ENCODE results near the gene ANAPC5.
A peak's percentile ranks its signal among the peaks of the same experiment; 100 is the strongest.
"Not testable (repeated sequence)": the region's sequence is repeated elsewhere in the genome, so short reads cannot be mapped to it uniquely, and the experiment has no call there.

Gene ANAPC5

DNA sequence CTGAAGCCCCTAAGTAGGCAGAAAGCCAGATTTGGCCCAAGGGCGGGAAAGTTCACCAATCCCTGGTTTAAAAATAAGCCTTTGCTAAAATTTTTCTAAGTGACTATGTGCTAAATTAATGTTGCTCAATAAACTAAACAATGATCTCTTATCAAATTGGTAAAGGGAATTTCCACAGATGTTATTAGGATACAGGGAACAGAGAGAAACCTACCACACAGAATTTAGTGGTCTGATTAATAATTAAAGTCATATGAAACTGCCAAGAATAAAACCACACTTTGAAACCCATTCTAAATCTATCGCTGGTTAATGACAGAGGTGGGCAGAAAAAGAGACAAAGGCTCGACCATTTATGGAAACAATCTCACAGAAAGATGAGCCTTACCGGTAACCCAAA, 22.0 kb downstream of the ANAPC5 start:
- Histone ChIP-seq H3K27me3 (ENCODE audit: insufficient read depth, insufficient read length) (no peaks in the 10 kb centered on the region), H3K9me3 (ENCODE audit: insufficient read depth, low read length) (no peaks in the 10 kb centered on the region), H3K4me3 (ENCODE audit: insufficient read length, low read depth) (no peak overlapping the region), H3K4me1 (ENCODE audit: insufficient read depth, insufficient read length) (no peaks in the 10 kb centered on the region), H3K36me3 (ENCODE audit: insufficient read depth, insufficient read length, low read length) (peaks cover 88% of the 10 kb centered on the region), H3K9ac (ENCODE audit: insufficient read length, low read depth) (no peak overlapping the region)
- DNase-seq (ENCODE audit: low read depth, low spot score): no peak
- TF ChIP-seq SUZ12 (IDR thresholded peaks at IDR 0.05; ENCODE audit: extremely low read depth, insufficient read depth, insufficient read length) (no peak), ZNF274 (IDR thresholded peaks at IDR 0.05; ENCODE audit: low read depth, low read length) (no peak), YY1 (IDR thresholded peaks at IDR 0.05; ENCODE audit: insufficient read depth, insufficient read length) (no peak)

DNA sequence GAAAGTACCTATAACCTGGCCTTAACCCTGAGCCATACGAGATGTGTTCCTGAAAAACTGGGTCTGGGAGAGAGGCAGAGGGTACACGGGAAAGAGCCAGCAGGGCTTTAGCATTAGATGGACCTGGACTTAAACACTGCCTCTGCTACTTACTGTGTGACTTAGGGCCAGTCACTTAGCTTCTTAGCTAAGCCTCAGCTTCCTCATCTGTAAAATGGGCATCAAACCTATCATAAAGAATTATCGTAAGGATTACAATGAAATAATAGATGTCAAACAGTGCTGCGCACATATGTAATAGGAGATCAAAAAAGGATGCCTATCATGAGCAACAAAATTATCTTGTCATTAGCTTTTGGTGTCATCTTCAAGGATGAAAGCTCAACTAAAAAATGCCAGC, 23.6 kb downstream of the ANAPC5 start:
- Histone ChIP-seq H3K36me3 (ENCODE audit: insufficient read depth, insufficient read length, low read length) (peaks cover 91% of the 10 kb centered on the region), H3K9me3 (ENCODE audit: insufficient read depth, low read length) (no peaks in the 10 kb centered on the region), H3K4me1 (ENCODE audit: insufficient read depth, insufficient read length) (no peaks in the 10 kb centered on the region), H3K4me3 (ENCODE audit: insufficient read length, low read depth) (no peak overlapping the region), H3K27me3 (ENCODE audit: insufficient read depth, insufficient read length) (no peaks in the 10 kb centered on the region), H3K9ac (ENCODE audit: insufficient read length, low read depth) (no peak overlapping the region)
- TF ChIP-seq ZNF274 (IDR thresholded peaks at IDR 0.05; ENCODE audit: low read depth, low read length) (no peak), SUZ12 (IDR thresholded peaks at IDR 0.05; ENCODE audit: extremely low read depth, insufficient read depth, insufficient read length) (no peak), YY1 (IDR thresholded peaks at IDR 0.05; ENCODE audit: insufficient read depth, insufficient read length) (no peak)
- DNase-seq (ENCODE audit: low read depth, low spot score): no peak

DNA sequence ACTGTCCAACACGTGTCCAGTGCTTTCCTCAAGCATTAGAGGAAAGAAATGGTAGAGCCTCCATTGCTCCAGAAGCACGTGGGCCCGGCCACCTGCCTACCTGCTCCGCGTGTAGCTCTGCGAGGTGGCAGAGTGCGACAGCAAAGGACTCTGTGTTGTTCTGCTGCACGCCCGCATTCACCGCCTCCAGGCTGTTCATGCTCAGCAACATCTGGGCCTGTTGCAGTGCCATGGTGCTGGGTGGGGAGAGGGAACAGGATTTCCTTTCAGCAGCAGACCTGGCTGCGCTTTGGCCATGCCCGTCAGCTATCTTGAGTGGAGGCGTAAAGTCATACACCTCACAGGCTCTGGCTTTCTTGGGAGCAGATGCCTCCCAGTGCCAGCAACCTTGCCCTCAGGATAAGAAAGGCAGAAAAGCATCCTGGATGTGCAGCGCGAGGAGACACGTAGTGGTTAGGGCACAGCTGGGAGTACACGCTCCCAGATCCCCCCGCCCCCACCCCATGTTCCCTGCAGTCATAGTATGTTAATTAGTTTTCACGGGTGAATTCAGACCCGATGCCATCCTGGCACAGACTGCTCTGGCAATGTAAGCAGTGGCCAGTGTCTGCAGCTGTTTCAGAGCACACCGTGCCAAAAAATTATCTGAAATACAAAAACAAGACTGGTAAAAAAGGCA, 25.1 kb downstream of the ANAPC5 start:
- no peak overlapping the region for H3K4me3 ChIP-seq (ENCODE audit: insufficient read length, low read depth)
- TF ChIP-seq ZNF274 (IDR thresholded peaks at IDR 0.05; ENCODE audit: low read depth, low read length) (no peak), YY1 (IDR thresholded peaks at IDR 0.05; ENCODE audit: insufficient read depth, insufficient read length) (no peak), SUZ12 (IDR thresholded peaks at IDR 0.05; ENCODE audit: extremely low read depth, insufficient read depth, insufficient read length) (no peak)
- no peaks in the 10 kb centered on the region for H3K4me1 ChIP-seq (ENCODE audit: insufficient read depth, insufficient read length)
- peaks cover 90% of the 10 kb centered on the region for H3K36me3 ChIP-seq (ENCODE audit: insufficient read depth, insufficient read length, low read length)
- DNase-seq (ENCODE audit: low read depth, low spot score): no peak
- H3K9me3 ChIP-seq (ENCODE audit: insufficient read depth, low read length): no peaks in the 10 kb centered on the region
- no peak overlapping the region for H3K9ac ChIP-seq (ENCODE audit: insufficient read length, low read depth)
- no peaks in the 10 kb centered on the region for H3K27me3 ChIP-seq (ENCODE audit: insufficient read depth, insufficient read length)

DNA sequence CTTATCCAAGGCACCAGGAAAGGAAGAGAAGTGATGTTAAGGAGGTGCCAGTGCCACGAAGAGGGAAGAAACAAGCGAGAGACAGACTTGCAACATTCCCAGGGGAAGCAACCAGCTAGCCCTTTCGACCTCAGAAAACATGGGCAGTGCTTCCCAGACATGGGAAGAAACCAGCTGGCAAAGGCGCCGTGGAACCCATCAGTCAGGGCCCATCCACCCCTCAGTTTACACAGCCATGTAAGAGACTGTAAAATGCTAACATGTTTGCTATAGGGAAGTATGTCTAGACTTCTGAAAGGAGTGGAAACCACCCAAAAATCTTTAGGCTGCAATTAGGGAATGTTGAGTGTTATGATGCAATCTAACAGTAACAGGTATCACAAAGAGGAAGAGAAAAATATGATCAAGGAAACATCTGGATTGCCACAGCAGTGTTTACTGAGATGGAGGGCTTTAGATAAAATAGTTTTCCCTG, 26.3 kb downstream of the ANAPC5 start:
- Histone ChIP-seq H3K9me3 (ENCODE audit: insufficient read depth, low read length) (no peaks in the 10 kb centered on the region), H3K36me3 (ENCODE audit: insufficient read depth, insufficient read length, low read length) (peaks cover 78% of the 10 kb centered on the region), H3K4me3 (ENCODE audit: insufficient read length, low read depth) (no peak overlapping the region), H3K27me3 (ENCODE audit: insufficient read depth, insufficient read length) (no peaks in the 10 kb centered on the region), H3K9ac (ENCODE audit: insufficient read length, low read depth) (no peak overlapping the region), H3K4me1 (ENCODE audit: insufficient read depth, insufficient read length) (no peaks in the 10 kb centered on the region)
- TF ChIP-seq SUZ12 (IDR thresholded peaks at IDR 0.05; ENCODE audit: extremely low read depth, insufficient read depth, insufficient read length) (no peak), ZNF274 (IDR thresholded peaks at IDR 0.05; ENCODE audit: low read depth, low read length) (no peak), YY1 (IDR thresholded peaks at IDR 0.05; ENCODE audit: insufficient read depth, insufficient read length) (no peak)
- DNase-seq (ENCODE audit: low read depth, low spot score): no peak

DNA sequence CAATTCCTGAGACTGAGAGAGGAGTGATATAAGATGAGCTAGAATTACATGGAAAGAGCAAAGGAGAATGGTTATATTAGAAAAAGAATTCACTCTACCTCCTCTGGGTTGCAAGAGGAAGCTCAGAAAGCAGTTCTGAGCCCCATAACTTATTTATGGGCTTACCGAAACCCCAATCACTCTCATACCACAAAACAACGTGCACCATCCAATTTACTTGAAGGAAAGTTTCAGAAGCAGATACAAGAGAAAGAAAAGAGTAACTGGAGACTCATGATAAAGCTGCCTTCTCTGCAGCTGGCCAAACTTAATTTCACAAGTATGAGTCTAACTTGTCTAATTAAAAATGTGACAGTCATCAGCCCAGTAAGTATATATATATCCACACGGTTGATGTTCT, 28.3 kb downstream of the ANAPC5 start:
- DNase-seq (ENCODE audit: low read depth, low spot score): no peak
- peaks cover 74% of the 10 kb centered on the region for H3K36me3 ChIP-seq (ENCODE audit: insufficient read depth, insufficient read length, low read length)
- no peak overlapping the region for H3K4me3 ChIP-seq (ENCODE audit: insufficient read length, low read depth)
- no peak overlapping the region for H3K9ac ChIP-seq (ENCODE audit: insufficient read length, low read depth)
- H3K4me1 ChIP-seq (ENCODE audit: insufficient read depth, insufficient read length): no peaks in the 10 kb centered on the region
- H3K9me3 ChIP-seq (ENCODE audit: insufficient read depth, low read length): no peaks in the 10 kb centered on the region
- TF ChIP-seq ZNF274 (IDR thresholded peaks at IDR 0.05; ENCODE audit: low read depth, low read length) (no peak), SUZ12 (IDR thresholded peaks at IDR 0.05; ENCODE audit: extremely low read depth, insufficient read depth, insufficient read length) (no peak), YY1 (IDR thresholded peaks at IDR 0.05; ENCODE audit: insufficient read depth, insufficient read length) (no peak)
- no peaks in the 10 kb centered on the region for H3K27me3 ChIP-seq (ENCODE audit: insufficient read depth, insufficient read length)

DNA sequence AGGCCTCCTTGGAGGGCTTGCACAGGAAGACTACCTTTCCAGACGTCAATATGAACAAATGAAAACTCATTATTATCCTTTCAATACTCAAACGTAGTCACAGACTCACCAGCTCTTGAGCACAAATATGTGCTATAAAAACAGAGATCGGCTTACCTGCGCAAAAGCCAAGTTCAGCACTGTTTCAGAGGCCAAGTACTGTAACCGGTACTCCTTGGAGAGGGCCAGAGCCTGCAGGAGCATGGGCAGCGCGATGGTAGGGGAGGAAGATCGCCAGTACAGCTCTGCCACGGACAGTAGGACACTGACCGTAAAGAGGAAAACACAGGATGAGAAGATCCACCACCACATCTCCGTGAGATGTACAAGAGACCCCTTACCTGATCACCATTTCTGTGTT, 34.1 kb downstream of the ANAPC5 start:
- DNase-seq (ENCODE audit: low read depth, low spot score): no peak
- H3K36me3 ChIP-seq (ENCODE audit: insufficient read depth, insufficient read length, low read length): peaks cover 51% of the 10 kb centered on the region
- no peaks in the 10 kb centered on the region for H3K9me3 ChIP-seq (ENCODE audit: insufficient read depth, low read length)
- H3K27me3 ChIP-seq (ENCODE audit: insufficient read depth, insufficient read length): no peaks in the 10 kb centered on the region
- no peak overlapping the region for H3K4me3 ChIP-seq (ENCODE audit: insufficient read length, low read depth)
- TF ChIP-seq ZNF274 (IDR thresholded peaks at IDR 0.05; ENCODE audit: low read depth, low read length): no peak
- TF ChIP-seq YY1 (IDR thresholded peaks at IDR 0.05; ENCODE audit: insufficient read depth, insufficient read length): no peak
- no peak for TF ChIP-seq SUZ12 (IDR thresholded peaks at IDR 0.05; ENCODE audit: extremely low read depth, insufficient read depth, insufficient read length)
- peak overlapping the region; percentile 42 for H3K9ac ChIP-seq (ENCODE audit: insufficient read length, low read depth)
- H3K4me1 ChIP-seq (ENCODE audit: insufficient read depth, insufficient read length): no peaks in the 10 kb centered on the region

DNA sequence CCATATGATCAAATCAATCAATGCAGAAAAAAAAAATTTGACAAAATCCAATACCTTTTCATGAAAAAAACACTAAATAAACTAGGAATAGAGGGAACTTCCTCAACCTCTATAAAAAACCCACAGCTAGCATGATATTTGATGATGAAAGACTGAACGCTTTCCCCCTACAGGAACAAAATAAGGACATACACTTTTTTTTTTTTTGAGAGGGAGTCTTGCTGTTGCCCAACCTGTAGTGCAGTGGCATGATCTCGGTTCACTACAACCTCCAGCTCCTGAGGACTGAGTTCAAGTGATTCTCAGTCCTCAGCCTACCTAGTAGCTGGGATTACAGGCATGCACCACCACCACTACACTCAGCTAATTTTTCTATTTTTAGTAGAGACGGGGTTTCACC, 37.8 kb downstream of the ANAPC5 start:
- Histone ChIP-seq H3K27me3 (ENCODE audit: insufficient read depth, insufficient read length) (no peaks in the 10 kb centered on the region), H3K36me3 (ENCODE audit: insufficient read depth, insufficient read length, low read length) (peaks cover 61% of the 10 kb centered on the region), H3K9ac (ENCODE audit: insufficient read length, low read depth) (no peak overlapping the region), H3K4me3 (ENCODE audit: insufficient read length, low read depth) (no peak overlapping the region), H3K4me1 (ENCODE audit: insufficient read depth, insufficient read length) (no peaks in the 10 kb centered on the region), H3K9me3 (ENCODE audit: insufficient read depth, low read length) (no peaks in the 10 kb centered on the region)
- no peak for DNase-seq (ENCODE audit: low read depth, low spot score)
- TF ChIP-seq YY1 (IDR thresholded peaks at IDR 0.05; ENCODE audit: insufficient read depth, insufficient read length) (no peak), SUZ12 (IDR thresholded peaks at IDR 0.05; ENCODE audit: extremely low read depth, insufficient read depth, insufficient read length) (no peak), ZNF274 (IDR thresholded peaks at IDR 0.05; ENCODE audit: low read depth, low read length) (no peak)

DNA sequence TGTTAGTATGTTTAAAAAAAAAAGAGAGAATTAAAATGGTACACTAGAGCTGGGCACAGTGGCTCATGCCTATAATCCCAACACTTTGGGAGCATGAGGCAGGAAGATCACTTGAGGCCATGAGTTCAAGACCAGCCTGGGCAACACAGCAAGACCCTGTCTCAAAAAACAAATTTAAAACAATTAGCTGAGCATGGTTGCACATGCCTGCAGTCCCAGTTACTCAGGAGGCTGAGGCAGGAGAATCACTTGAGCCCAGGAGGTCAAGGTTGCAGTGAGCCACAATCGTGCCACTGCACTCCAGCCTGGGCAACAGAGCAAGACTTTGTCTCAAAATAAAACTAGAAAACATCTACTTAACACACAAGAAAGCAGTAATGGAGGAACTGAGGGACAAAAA, 42.0 kb downstream of the ANAPC5 start:
- peaks cover 46% of the 10 kb centered on the region for H3K36me3 ChIP-seq (ENCODE audit: insufficient read depth, insufficient read length, low read length)
- not testable (repeated sequence) for H3K27me3 ChIP-seq (ENCODE audit: insufficient read depth, insufficient read length); DNase-seq (ENCODE audit: low read depth, low spot score); H3K9me3 ChIP-seq (ENCODE audit: insufficient read depth, low read length); H3K4me3 ChIP-seq (ENCODE audit: insufficient read length, low read depth); H3K9ac ChIP-seq (ENCODE audit: insufficient read length, low read depth); H3K4me1 ChIP-seq (ENCODE audit: insufficient read depth, insufficient read length)

DNA sequence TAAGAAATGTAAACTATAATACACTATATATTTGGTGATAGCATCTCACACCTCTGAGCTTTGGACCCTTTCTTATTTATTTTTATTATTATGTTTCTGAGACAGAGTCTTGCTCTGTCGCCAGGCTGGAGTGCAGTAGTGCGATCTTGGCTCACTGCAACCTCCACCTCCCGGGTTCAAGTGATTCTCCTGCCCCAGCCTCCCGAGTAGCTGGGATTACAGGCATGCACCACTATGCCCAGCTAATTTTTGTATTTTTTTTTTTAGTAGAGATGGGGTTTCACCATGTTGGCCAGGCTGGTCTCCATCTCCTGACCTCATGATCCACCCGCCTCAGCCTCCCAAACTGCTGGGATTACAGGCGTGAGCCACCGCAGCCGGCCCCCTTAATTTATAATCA, 44.8 kb downstream of the ANAPC5 start:
- not testable (repeated sequence) for H3K9me3 ChIP-seq (ENCODE audit: insufficient read depth, low read length); H3K9ac ChIP-seq (ENCODE audit: insufficient read length, low read depth); H3K4me1 ChIP-seq (ENCODE audit: insufficient read depth, insufficient read length); H3K27me3 ChIP-seq (ENCODE audit: insufficient read depth, insufficient read length); H3K4me3 ChIP-seq (ENCODE audit: insufficient read length, low read depth); DNase-seq (ENCODE audit: low read depth, low spot score)
- H3K36me3 ChIP-seq (ENCODE audit: insufficient read depth, insufficient read length, low read length): peaks cover 41% of the 10 kb centered on the region

Data from NT2/D1 (cell line).